Transverse colon (tissue), 4 donors: ENCODE measurements around the gene EHBP1.

ENCODE experiments used
- EP300 ChIP-seq: sonication (generic); formaldehyde crosslinking; IDR thresholded peaks from one replicate; pipeline ENCODE4 v1.6.1; 2017; ENCODE audit warnings: antibody characterized with exemption, low read depth
- POLR2A ChIP-seq: fragments of 450-650 bp; IDR thresholded peaks from one replicate; pipeline ENCODE4 v1.6.1; 2016; ENCODE audit warnings: antibody characterized with exemption, mild to moderate bottlenecking, moderate library complexity
- POLR2AphosphoS5 ChIP-seq, 3 donors: sonication (generic); formaldehyde crosslinking; IDR thresholded peaks; one replicate each; pipeline ENCODE4 v1.6.1; 2016; ENCODE audit warnings: antibody characterized with exemption in 3 of 3
- TF ChIP-seq, protein P1 (sequence below), 5 experiments: fragments of 200-600 bp in 3 of 5; fragments of 450-650 bp in 2 of 5; sonication (generic) in 3 of 5; IDR thresholded peaks; 1 replicate in 2 of 5; 2 replicates in 3 of 5; pipeline ENCODE4 v1.5.1; 2016 to 2017; ENCODE audit warnings: antibody characterized with exemption in 5 of 5, inconsistent platforms in 3 of 5, mild to moderate bottlenecking in 2 of 5, moderate library complexity in 1 of 5

DNA sequence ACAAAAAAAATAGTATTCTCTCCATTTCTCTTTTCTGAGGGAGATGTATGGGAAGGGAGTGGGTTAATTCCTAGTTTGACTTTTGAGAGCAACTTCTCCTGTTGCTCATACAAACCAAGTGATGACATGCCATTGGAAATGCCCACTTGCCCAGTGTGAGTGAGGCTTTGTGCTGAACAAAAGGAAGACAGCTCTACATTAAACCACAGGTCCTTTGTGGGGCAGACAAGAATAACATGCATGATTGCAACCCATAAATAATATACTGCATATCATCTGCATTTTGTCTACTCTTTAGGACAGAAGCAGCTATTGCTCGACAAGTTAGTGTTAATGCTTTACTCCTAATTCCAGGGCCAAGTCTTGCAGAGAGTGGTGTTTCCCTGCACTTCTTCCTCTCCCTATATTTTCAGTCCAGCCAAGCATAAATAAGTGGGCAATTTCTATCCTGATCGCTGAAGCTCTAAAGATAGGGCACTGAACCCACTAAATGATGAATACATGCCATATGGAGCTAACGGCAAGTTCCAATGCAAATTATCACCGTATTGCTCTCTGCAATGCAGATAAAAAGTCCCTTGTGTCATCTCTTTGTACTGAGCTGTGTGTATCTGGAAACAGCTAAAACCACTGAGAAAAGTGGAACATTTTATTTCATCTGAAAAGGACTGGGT is 19.4 kb upstream of the EHBP1 start:
- TF ChIP-seq, protein P1, sequence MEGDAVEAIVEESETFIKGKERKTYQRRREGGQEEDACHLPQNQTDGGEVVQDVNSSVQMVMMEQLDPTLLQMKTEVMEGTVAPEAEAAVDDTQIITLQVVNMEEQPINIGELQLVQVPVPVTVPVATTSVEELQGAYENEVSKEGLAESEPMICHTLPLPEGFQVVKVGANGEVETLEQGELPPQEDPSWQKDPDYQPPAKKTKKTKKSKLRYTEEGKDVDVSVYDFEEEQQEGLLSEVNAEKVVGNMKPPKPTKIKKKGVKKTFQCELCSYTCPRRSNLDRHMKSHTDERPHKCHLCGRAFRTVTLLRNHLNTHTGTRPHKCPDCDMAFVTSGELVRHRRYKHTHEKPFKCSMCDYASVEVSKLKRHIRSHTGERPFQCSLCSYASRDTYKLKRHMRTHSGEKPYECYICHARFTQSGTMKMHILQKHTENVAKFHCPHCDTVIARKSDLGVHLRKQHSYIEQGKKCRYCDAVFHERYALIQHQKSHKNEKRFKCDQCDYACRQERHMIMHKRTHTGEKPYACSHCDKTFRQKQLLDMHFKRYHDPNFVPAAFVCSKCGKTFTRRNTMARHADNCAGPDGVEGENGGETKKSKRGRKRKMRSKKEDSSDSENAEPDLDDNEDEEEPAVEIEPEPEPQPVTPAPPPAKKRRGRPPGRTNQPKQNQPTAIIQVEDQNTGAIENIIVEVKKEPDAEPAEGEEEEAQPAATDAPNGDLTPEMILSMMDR (IDR thresholded peaks at IDR 0.05), result no peak
- TF ChIP-seq POLR2A (no peak), EP300 (no peak), POLR2AphosphoS5 (IDR thresholded peaks at IDR 0.05) (no peak)
